ENCODE measurements around the gene COL18A1. TPM values are rescaled to one million over a fixed set of nuclear protein-coding genes. Genes with fewer than 3 reads are reported as not detected.
A peak's percentile ranks its signal among the peaks of the same experiment; 100 is the strongest.

The COL18A1 gene
- total RNA-seq, 1 donor from 2014 or later = 9.5 TPM

DNA sequence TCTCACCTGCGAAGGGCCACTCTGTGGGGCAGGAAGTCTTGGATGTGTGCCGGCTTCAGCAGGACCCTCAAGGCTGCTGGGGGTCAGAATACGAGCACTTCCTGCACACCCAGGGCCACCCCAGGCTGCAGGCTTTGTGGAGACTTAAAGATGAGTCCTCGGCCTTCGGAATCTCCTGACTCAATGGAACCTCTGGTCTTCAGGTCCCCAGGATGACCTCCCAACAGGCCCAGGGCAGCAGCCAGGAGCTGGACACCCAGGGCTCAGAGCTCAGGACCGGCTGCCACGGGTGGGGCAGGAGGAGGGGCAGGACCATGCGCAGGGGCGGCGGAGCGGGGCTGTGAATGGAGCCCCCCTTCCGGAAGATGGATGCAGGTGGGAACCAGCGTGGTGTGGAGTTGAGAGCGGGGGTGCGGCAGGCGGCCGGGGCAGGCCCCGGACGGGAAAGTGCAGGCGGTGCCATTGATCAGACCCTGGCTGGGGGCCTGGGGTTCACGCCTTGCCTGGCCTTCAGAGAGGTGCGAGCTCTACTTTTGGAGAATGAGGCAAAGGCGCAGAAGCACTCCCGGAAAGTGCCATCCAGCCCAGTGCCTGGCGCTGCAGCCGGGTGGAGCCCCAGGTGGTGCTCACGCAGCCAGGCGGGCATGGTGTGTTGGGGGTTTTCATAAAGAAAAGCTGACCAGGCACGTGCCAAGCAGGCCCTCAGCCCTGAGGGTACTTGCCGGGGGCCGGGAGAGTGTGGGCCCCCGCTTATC lies 10.4 kb downstream of the COL18A1 start:
- TF ChIP-seq, protein P1, sequence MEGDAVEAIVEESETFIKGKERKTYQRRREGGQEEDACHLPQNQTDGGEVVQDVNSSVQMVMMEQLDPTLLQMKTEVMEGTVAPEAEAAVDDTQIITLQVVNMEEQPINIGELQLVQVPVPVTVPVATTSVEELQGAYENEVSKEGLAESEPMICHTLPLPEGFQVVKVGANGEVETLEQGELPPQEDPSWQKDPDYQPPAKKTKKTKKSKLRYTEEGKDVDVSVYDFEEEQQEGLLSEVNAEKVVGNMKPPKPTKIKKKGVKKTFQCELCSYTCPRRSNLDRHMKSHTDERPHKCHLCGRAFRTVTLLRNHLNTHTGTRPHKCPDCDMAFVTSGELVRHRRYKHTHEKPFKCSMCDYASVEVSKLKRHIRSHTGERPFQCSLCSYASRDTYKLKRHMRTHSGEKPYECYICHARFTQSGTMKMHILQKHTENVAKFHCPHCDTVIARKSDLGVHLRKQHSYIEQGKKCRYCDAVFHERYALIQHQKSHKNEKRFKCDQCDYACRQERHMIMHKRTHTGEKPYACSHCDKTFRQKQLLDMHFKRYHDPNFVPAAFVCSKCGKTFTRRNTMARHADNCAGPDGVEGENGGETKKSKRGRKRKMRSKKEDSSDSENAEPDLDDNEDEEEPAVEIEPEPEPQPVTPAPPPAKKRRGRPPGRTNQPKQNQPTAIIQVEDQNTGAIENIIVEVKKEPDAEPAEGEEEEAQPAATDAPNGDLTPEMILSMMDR (IDR thresholded peaks at IDR 0.05; ENCODE audit: partially characterized antibody, unreplicated experiment) = no peak
- Mint-ChIP-seq H3K9me3 (ENCODE audit: unreplicated experiment) (peaks cover 6% of the 10 kb centered on the region), H3K36me3 (ENCODE audit: unreplicated experiment) (no peaks in the 10 kb centered on the region), H3K4me3 (ENCODE audit: unreplicated experiment) (no peak overlapping the region), H3K27me3 (ENCODE audit: unreplicated experiment) (peaks cover 5% of the 10 kb centered on the region), H3K27ac (ENCODE audit: unreplicated experiment) (no peak overlapping the region), H3K4me1 (ENCODE audit: low read depth, unreplicated experiment) (peaks cover 5% of the 10 kb centered on the region)
- peak; percentile 13 for DNase-seq

GRCh38 chr21:45415943-45416611 lies 11.1 kb downstream of the COL18A1 start:
- Mint-ChIP-seq H3K27me3 (ENCODE audit: unreplicated experiment) (peaks cover 5% of the 10 kb centered on the region), H3K36me3 (ENCODE audit: unreplicated experiment) (no peaks in the 10 kb centered on the region), H3K4me3 (ENCODE audit: unreplicated experiment) (no peak overlapping the region), H3K9me3 (ENCODE audit: unreplicated experiment) (peaks cover 5% of the 10 kb centered on the region), H3K4me1 (ENCODE audit: low read depth, unreplicated experiment) (peaks cover 3% of the 10 kb centered on the region), H3K27ac (ENCODE audit: unreplicated experiment) (no peak overlapping the region)
- TF ChIP-seq, protein P1 (IDR thresholded peaks at IDR 0.05; ENCODE audit: partially characterized antibody, unreplicated experiment) = no peak
- peak; percentile 12 for DNase-seq

DNA sequence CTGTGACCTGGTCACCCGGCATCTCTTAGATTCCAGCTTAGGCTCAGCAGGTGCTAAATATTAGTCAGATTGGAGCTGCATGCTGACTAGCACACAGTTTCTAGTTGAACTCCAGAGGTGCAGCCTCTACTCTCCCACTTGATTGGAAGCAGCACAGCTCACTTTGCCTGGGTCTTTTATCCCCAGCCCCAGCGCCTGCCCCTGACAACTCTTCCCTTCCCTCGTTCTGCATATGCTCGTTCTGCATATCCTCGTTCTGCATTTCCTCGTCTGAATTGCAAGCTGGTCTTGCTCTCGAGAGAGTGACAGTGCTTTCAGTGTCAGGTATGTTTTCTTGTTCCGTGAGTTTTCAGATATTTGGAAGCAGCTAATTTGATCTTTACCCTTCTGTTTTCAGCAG lies 11.7 kb downstream of the COL18A1 start:
- Mint-ChIP-seq H3K4me3 (ENCODE audit: unreplicated experiment) (no peak overlapping the region), H3K27ac (ENCODE audit: unreplicated experiment) (no peak overlapping the region), H3K36me3 (ENCODE audit: unreplicated experiment) (no peaks in the 10 kb centered on the region), H3K4me1 (ENCODE audit: low read depth, unreplicated experiment) (peaks cover 3% of the 10 kb centered on the region), H3K27me3 (ENCODE audit: unreplicated experiment) (peaks cover 5% of the 10 kb centered on the region), H3K9me3 (ENCODE audit: unreplicated experiment) (peaks cover 5% of the 10 kb centered on the region)
- TF ChIP-seq, protein P1 (IDR thresholded peaks at IDR 0.05; ENCODE audit: partially characterized antibody, unreplicated experiment) = no peak
- peak; percentile 13 for DNase-seq

- DNase-seq = peak; percentile 13
- peaks cover 3% of the 10 kb centered on the region for H3K4me1 Mint-ChIP-seq (ENCODE audit: low read depth, unreplicated experiment)
- peaks cover 1% of the 10 kb centered on the region for H3K9me3 Mint-ChIP-seq (ENCODE audit: unreplicated experiment)
Observed at GRCh38 chr21:45417256-45417950, 12.4 kb downstream of the COL18A1 start.

More at GRCh38 chr21:45417256-45417950, 12.4 kb downstream of the COL18A1 start:
- Mint-ChIP-seq H3K27me3 (ENCODE audit: unreplicated experiment) (peaks cover 2% of the 10 kb centered on the region), H3K36me3 (ENCODE audit: unreplicated experiment) (no peaks in the 10 kb centered on the region), H3K4me3 (ENCODE audit: unreplicated experiment) (no peak overlapping the region), H3K27ac (ENCODE audit: unreplicated experiment) (no peak overlapping the region)
- TF ChIP-seq, protein P1 (IDR thresholded peaks at IDR 0.05; ENCODE audit: partially characterized antibody, unreplicated experiment) = no peak
